Measurements from ENCODE around the gene METTL8. TPM values are rescaled to one million over a fixed set of nuclear protein-coding genes. Genes with fewer than 3 reads are reported as not detected.

Gene METTL8
- total and polyA plus RNA-seq, 8 donors: 2.2 to 9.0 (median 5.8) TPM

GRCh38 chr2:171394164-171394740 is 39.5 kb downstream of the METTL8 start:
- no peak for FAIRE-seq
- no peak for ATAC-seq
- no peak overlapping the region for H3K27ac ChIP-seq
- H3K4me3 ChIP-seq: no peak overlapping the region
- intact Hi-C loops (cut with DNase I): no loop called here
- H3K9me3 ChIP-seq: no peaks in the 10 kb centered on the region
- no peaks in the 10 kb centered on the region for H3K27me3 ChIP-seq
- no peaks in the 10 kb centered on the region for H3K36me3 ChIP-seq
- no peaks in the 10 kb centered on the region for H3K4me1 ChIP-seq
- no peak for DNase-seq
- WGBS, 2 donors: 62 to 70% methylated on average over 1 of the region's 1 CpG
- TF ChIP-seq, protein P1, sequence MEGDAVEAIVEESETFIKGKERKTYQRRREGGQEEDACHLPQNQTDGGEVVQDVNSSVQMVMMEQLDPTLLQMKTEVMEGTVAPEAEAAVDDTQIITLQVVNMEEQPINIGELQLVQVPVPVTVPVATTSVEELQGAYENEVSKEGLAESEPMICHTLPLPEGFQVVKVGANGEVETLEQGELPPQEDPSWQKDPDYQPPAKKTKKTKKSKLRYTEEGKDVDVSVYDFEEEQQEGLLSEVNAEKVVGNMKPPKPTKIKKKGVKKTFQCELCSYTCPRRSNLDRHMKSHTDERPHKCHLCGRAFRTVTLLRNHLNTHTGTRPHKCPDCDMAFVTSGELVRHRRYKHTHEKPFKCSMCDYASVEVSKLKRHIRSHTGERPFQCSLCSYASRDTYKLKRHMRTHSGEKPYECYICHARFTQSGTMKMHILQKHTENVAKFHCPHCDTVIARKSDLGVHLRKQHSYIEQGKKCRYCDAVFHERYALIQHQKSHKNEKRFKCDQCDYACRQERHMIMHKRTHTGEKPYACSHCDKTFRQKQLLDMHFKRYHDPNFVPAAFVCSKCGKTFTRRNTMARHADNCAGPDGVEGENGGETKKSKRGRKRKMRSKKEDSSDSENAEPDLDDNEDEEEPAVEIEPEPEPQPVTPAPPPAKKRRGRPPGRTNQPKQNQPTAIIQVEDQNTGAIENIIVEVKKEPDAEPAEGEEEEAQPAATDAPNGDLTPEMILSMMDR (IDR thresholded peaks at IDR 0.05): no peak

- Histone ChIP-seq H3K27ac (no peak overlapping the region), H3K4me1 (no peaks in the 10 kb centered on the region), H3K4me3 (no peak overlapping the region), H3K36me3 (no peaks in the 10 kb centered on the region), H3K27me3 (no peaks in the 10 kb centered on the region), H3K9me3 (no peaks in the 10 kb centered on the region)
- ATAC-seq: no peak
- FAIRE-seq: no peak
- intact Hi-C loops (cut with DNase I): no loop called here
- no peak for DNase-seq
- WGBS, 2 donors: 90 to 93% methylated on average over 1 of the region's 1 CpG
- TF ChIP-seq, protein P1 (IDR thresholded peaks at IDR 0.05): no peak
Measured at GRCh38 chr2:171393487-171393886, 40.3 kb downstream of the METTL8 start.

- FAIRE-seq (no peak), ATAC-seq (no peak), DNase-seq (no peak)
- TF ChIP-seq, protein P1 (IDR thresholded peaks at IDR 0.05): no peak
- no peaks in the 10 kb centered on the region for H3K4me1 ChIP-seq
- H3K27me3 ChIP-seq: no peaks in the 10 kb centered on the region
- no peak overlapping the region for H3K4me3 ChIP-seq
- no peaks in the 10 kb centered on the region for H3K9me3 ChIP-seq
- intact Hi-C loops (cut with DNase I): no loop called here
- no peaks in the 10 kb centered on the region for H3K36me3 ChIP-seq
- no peak overlapping the region for H3K27ac ChIP-seq
- 89 to 95% methylated on average over 2 of the region's 2 CpGs for WGBS, 2 donors
Measured at GRCh38 chr2:171391532-171391931, 42.3 kb downstream of the METTL8 start.

GRCh38 chr2:171390941-171391516 is 42.8 kb downstream of the METTL8 start:
- Histone ChIP-seq H3K27ac (no peak overlapping the region), H3K4me1 (no peaks in the 10 kb centered on the region), H3K4me3 (no peak overlapping the region), H3K36me3 (no peaks in the 10 kb centered on the region), H3K27me3 (no peaks in the 10 kb centered on the region), H3K9me3 (no peaks in the 10 kb centered on the region)
- ATAC-seq: no peak
- TF ChIP-seq, protein P1 (IDR thresholded peaks at IDR 0.05): no peak
- WGBS, 2 donors: 91 to 93% methylated on average over 1 of the region's 1 CpG
- DNase-seq: no peak
- no peak for FAIRE-seq
- intact Hi-C loops (cut with DNase I): no loop called here

- intact Hi-C loops (cut with DNase I): no loop called here
- 91 to 98% methylated on average over 1 of the region's 1 CpG for WGBS, 2 donors
- ATAC-seq (no peak), DNase-seq (no peak), FAIRE-seq (no peak)
- Histone ChIP-seq H3K36me3 (no peaks in the 10 kb centered on the region), H3K27me3 (no peaks in the 10 kb centered on the region), H3K4me1 (no peaks in the 10 kb centered on the region), H3K27ac (no peak overlapping the region), H3K9me3 (no peaks in the 10 kb centered on the region), H3K4me3 (no peak overlapping the region)
- TF ChIP-seq, protein P1 (IDR thresholded peaks at IDR 0.05): no peak
Measured at GRCh38 chr2:171389780-171390179, 44.0 kb downstream of the METTL8 start.

Data from pancreas (tissue), 10 donors.